OCI-LY1 (cell line): ENCODE data around the gene MUC12.

ENCODE experiments used
- CTCF ChIP-seq: fragments of 200-600 bp; sonication (generic), shearing (Covaris generic); IDR thresholded peaks from 2 replicates; pipeline ENCODE4 v1.5.1; 2017; ENCODE audit warnings: mild to moderate bottlenecking, antibody characterized with exemption, low read length, moderate library complexity, mixed read lengths
- EZH2 ChIP-seq: fragments of 200-600 bp; sonication (generic), shearing (Covaris generic); IDR thresholded peaks from 2 replicates; pipeline ENCODE4 v1.8.0; 2017; ENCODE audit warnings: borderline replicate concordance, mixed run types, mild to moderate bottlenecking, antibody characterized with exemption, low read length, moderate library complexity, mixed read lengths

- TF ChIP-seq CTCF = no peak
- TF ChIP-seq EZH2 = no peak
These were observed 6.0 kb downstream of the MUC12 start for GRCh38 chr7:100975371-100975821.
